NB4 (cell line): Measurements from ENCODE around the gene C2CD4D.

Experiments
- DNase-seq: peaks from one replicate; pipeline ENCODE4 v3.0.0; 2010; ENCODE audit warnings: low read depth
- H3K4me3 ChIP-seq: one replicate; pipeline ENCODE4 v1.5.1; 2011; ENCODE audit warnings: mild to moderate bottlenecking, low read depth, low read length, moderate library complexity
- CTCF ChIP-seq: IDR thresholded peaks from one replicate; pipeline ENCODE4 v1.5.1; 2012; ENCODE audit warnings: low read depth, low read length
- MAX ChIP-seq: IDR thresholded peaks from 2 replicates; pipeline ENCODE4 v1.6.1; 2011; ENCODE audit warnings: low read depth, low read length
- MYC ChIP-seq: IDR thresholded peaks from 2 replicates; pipeline ENCODE4 v1.6.1; 2011; ENCODE audit warnings: low read depth, low read length
- POLR2A ChIP-seq: IDR thresholded peaks from 2 replicates; pipeline ENCODE4 v1.6.1; 2011; ENCODE audit warnings: mild to moderate bottlenecking; ENCODE audit not compliant: insufficient read length; ENCODE audit errors: extremely low read depth

The C2CD4D gene

DNA sequence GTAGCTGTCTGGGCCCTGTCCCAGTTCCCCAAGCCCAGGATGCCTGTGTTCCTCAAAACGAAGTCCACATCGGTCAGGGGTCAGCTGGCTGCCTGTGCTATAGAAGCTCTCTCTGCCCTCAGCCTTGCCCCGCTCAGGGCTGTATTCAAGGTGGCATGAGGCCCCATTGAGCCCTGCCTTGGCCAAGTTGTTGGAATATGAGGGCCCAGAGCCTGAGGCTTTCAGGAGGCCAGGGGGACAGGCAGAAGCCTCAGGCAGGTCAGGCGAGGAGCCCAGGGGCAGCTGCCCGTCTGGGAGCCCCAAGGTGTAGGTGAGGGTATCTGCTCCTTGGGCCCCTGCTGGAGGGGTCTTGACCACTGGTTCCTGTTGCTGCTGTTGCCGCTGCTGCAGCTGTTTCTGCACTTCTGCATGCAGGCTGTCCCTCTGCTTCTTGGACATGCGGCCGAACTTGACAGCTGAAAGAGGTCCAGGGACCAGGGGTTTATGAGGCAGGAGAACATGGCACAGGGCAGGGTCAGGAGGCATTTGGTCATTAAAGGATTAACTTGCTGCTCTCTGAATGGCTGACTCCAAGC is 24.6 kb downstream of the C2CD4D start:
- DNase-seq = no peak
- no peak for TF ChIP-seq CTCF
- no peak for TF ChIP-seq POLR2A
- no peak for TF ChIP-seq MAX
- TF ChIP-seq MYC = no peak
- no peak overlapping the region for H3K4me3 ChIP-seq

DNA sequence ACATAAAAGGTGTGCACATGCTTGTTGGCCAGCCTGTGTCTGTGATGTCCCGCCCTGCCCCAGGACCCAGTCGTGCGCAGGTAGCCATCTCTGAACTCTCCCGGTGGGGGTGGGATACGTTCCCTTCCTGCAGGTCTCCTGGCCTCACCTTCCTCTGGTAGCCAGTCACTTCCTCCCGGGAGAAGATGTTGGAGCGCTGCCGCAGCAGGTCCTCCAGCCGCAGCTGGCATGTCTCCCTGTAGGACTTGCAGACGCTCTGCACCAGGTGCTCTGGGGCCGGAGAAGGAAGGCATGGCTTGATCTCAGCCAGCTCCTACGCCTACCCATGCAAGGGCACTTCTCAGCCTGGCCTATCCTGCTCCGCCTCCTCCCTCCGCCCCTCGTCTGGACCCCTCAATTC is 25.2 kb downstream of the C2CD4D start:
- TF ChIP-seq POLR2A = no peak
- no peak for TF ChIP-seq MYC
- no peak for TF ChIP-seq MAX
- no peak for TF ChIP-seq CTCF
- DNase-seq = no peak
- no peak overlapping the region for H3K4me3 ChIP-seq

GRCh38 chr1:151813271-151813977 is 26.2 kb downstream of the C2CD4D start:
- TF ChIP-seq MAX = no peak
- TF ChIP-seq MYC = no peak
- TF ChIP-seq CTCF = no peak
- no peak for TF ChIP-seq POLR2A

GRCh38 chr1:151811181-151811580 is 28.4 kb downstream of the C2CD4D start:
- no peak for DNase-seq
- H3K4me3 ChIP-seq = no peak overlapping the region
- no peak for TF ChIP-seq MYC

More at GRCh38 chr1:151813271-151813977, 26.2 kb downstream of the C2CD4D start:
- DNase-seq = no peak
- H3K4me3 ChIP-seq = no peak overlapping the region

- no peak overlapping the region for H3K4me3 ChIP-seq
- DNase-seq = no peak
- TF ChIP-seq MAX (no peak), MYC (no peak), CTCF (no peak), POLR2A (no peak)
Observed at GRCh38 chr1:151809985-151810556, 29.5 kb downstream of the C2CD4D start.

DNA sequence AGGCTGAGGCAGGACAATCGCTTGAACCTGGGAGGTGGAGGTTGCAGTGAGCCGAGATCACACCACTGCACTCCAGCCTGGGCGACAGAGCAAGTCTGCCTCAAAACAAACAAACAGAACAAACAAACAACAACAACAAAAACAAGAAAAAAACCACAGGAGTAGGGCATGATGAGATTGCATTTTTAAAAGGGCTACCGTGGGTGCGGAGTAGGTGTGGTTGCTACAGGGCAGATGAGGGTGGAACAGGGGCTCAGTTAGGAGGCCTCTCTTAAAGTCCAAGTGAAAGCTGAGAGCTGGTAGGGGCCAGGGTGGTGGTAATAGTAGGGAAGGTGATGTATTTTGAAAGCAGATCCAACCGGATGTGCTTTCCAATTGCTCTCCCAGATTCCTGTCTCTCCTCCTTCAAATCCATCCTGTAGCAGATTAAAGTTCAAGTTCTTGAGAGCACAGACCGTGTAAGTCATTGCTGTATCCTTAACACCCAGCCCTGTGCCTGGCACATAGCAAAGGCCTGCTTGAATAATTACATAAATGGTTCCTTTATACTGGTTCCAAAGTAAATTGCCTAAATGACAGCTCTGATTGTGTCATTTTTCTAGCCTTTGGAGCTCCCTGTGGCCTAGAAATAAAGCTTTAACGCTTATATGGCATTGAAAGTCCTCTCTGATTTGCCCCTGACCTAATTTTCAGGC is 30.2 kb downstream of the C2CD4D start:
- DNase-seq = no peak
- no peak for TF ChIP-seq MAX
- no peak for TF ChIP-seq MYC
- TF ChIP-seq POLR2A = no peak
- no peak for TF ChIP-seq CTCF
- H3K4me3 ChIP-seq = no peak overlapping the region
